Measurements from ENCODE around the gene MYOCD. TPM values are rescaled to one million over a fixed set of nuclear protein-coding genes. Genes with fewer than 3 reads are reported as not detected.

MYOCD gene
- total and polyA plus RNA-seq, 8 donors, result 1.4 to 61.4 (median 14.0) TPM

DNA sequence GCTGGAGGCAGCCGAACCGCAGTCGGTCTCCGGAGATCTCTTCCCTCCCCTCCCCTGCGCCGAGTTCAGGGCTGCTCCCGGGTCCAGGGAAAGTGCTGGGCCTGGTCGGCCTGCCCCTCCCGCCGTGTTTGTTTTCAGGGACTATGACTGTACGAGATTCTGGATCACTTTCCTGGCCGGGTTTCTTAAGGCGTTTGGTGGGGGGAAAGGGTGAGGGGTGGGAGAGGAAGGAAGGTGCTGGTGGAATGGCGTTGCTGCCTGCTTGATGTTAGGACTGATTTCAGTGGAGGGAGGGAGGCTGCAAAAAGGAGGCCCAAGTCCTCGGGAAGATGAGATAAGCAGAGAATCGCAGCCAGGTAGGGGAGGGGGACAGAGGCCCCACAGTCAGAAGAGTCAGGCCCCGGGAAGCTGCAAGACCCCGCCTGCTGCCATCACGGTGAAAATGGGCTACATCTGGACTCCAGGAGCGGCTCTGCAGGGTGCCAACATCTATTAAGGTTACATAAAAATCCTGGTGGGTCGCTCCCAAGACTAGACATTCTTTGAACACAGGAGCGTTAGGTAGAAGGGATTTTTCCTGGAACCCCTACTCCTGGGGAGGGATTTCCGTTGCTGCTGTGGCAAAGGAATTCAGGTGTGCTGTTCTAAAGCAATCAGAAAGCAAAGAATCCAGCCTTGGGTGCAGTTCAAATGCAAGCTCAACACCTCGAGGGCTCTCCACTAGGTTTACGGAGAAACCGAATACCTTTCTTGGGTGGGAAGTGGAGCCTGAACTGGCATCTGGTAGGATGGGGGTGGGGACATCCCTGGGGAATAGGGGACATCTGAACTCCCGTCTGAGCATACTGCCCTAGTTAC lies 124.8 kb downstream of the MYOCD start:
- peak; percentile 11 to 27 for DNase-seq
- Histone ChIP-seq H3K4me3 (peak overlapping the region; percentile 71 to 92 (median 84)), H3K27ac (peak overlapping the region in 4 of 5 donors; percentile 72 to 85 (median 80)), H3K36me3 (no peaks in the 10 kb centered on the region), H3K9me3 (no peaks in the 10 kb centered on the region), H3K27me3 (peaks cover 0 to 36% (median 0%) of the 10 kb centered on the region in 3 donors), H3K4me1 (peaks cover 0 to 22% (median 17%) of the 10 kb centered on the region in 4 donors)
- TF ChIP-seq POLR2A (IDR thresholded peaks at IDR 0.05) (no peak), POLR2AphosphoS5 (IDR thresholded peaks at IDR 0.05) (no peak), EP300 (IDR thresholded peaks at IDR 0.05) (no peak)
- TF ChIP-seq, protein P1, sequence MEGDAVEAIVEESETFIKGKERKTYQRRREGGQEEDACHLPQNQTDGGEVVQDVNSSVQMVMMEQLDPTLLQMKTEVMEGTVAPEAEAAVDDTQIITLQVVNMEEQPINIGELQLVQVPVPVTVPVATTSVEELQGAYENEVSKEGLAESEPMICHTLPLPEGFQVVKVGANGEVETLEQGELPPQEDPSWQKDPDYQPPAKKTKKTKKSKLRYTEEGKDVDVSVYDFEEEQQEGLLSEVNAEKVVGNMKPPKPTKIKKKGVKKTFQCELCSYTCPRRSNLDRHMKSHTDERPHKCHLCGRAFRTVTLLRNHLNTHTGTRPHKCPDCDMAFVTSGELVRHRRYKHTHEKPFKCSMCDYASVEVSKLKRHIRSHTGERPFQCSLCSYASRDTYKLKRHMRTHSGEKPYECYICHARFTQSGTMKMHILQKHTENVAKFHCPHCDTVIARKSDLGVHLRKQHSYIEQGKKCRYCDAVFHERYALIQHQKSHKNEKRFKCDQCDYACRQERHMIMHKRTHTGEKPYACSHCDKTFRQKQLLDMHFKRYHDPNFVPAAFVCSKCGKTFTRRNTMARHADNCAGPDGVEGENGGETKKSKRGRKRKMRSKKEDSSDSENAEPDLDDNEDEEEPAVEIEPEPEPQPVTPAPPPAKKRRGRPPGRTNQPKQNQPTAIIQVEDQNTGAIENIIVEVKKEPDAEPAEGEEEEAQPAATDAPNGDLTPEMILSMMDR (IDR thresholded peaks at IDR 0.05), result no peak
- 18 to 22% (median 19%) methylated on average over 27 of the region's 27 CpGs for WGBS, 5 donors
- intact Hi-C loops (cut with DNase I; ENCODE audit: low total_unique reads), result no loop called here

GRCh38 chr17:12794919-12795532 lies 129.3 kb downstream of the MYOCD start:
- intact Hi-C loops (cut with DNase I; ENCODE audit: low total_unique reads), result no loop called here
- WGBS, 5 donors, result 61 to 75% (median 71%) methylated on average over 3 to 6 of the region's 6 CpGs
- TF ChIP-seq EP300 (IDR thresholded peaks at IDR 0.05) (no peak), POLR2AphosphoS5 (IDR thresholded peaks at IDR 0.05) (no peak)
- DNase-seq, result no peak
- Histone ChIP-seq H3K9me3 (peaks cover 0 to 5% (median 0%) of the 10 kb centered on the region in 4 donors), H3K36me3 (no peaks in the 10 kb centered on the region), H3K27ac (no peak overlapping the region), H3K27me3 (peaks cover 0 to 9% (median 0%) of the 10 kb centered on the region in 3 donors), H3K4me1 (peaks cover 0 to 12% (median 11%) of the 10 kb centered on the region in 4 donors), H3K4me3 (no peak overlapping the region)

DNA sequence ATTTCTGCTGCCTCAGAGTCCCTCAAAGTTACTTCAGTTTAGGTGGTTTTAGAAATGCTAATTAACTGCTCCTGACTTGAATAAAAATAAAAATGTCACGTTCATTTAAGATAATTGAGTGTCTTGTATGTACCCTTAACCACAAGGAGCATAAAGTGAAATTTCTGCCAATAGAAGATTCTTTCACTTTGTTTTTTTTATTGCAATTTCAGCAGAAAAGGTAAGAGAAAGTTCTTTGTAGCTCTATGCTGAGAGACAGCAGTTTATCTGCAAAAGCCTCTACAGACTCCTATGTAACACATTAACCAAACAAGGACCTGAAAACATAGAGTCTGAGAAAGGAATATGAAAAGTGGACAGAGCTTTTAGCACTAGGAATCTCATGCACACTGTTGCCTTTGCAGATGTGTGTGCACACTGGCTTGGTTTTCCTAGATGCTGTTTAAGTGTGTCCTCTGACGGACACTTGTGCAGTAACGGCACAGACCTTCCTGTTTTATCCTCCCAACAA lies 135.2 kb downstream of the MYOCD start:
- no peak for DNase-seq
- TF ChIP-seq POLR2A (IDR thresholded peaks at IDR 0.05) (no peak), EP300 (IDR thresholded peaks at IDR 0.05) (no peak), POLR2AphosphoS5 (IDR thresholded peaks at IDR 0.05) (no peak)
- TF ChIP-seq, protein P1 (IDR thresholded peaks at IDR 0.05), result no peak
- Histone ChIP-seq H3K4me1 (no peaks in the 10 kb centered on the region), H3K4me3 (no peak overlapping the region), H3K9me3 (peaks cover 0 to 5% (median 0%) of the 10 kb centered on the region in 4 donors), H3K36me3 (no peaks in the 10 kb centered on the region), H3K27me3 (no peaks in the 10 kb centered on the region), H3K27ac (no peak overlapping the region)
- WGBS, 5 donors, result 59 to 71% (median 62%) methylated on average over 3 of the region's 3 CpGs
- intact Hi-C loops (cut with DNase I; ENCODE audit: low total_unique reads), result no loop called here

DNA sequence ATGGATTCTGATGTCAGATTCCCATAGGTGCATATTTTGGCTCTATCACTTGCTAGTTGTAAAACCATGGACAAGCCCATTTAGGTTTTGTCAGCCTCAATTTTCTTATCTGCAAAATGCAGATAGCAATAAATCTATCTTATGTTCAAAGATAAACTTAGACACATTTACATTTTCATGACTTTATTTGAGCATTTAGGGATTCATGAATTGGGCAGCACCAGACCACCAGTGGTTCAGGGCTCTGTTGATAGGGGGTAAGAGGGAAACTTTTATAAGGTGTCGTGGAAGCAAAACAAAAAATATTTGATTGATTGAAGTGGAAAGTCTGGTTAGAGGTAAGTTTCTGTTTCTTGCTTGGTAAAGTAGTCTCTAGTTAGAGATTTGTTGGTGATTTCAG lies 140.9 kb downstream of the MYOCD start:
- Histone ChIP-seq H3K4me1 (no peaks in the 10 kb centered on the region), H3K9me3 (peaks cover 0 to 24% (median 14%) of the 10 kb centered on the region in 4 donors), H3K36me3 (no peaks in the 10 kb centered on the region), H3K27me3 (no peaks in the 10 kb centered on the region), H3K4me3 (no peak overlapping the region), H3K27ac (no peak overlapping the region)
- 87 to 97% (median 94%) methylated on average over 1 of the region's 1 CpG for WGBS, 5 donors
- no peak for DNase-seq
- TF ChIP-seq POLR2AphosphoS5 (IDR thresholded peaks at IDR 0.05) (no peak), POLR2A (IDR thresholded peaks at IDR 0.05) (no peak), EP300 (IDR thresholded peaks at IDR 0.05) (no peak)
- TF ChIP-seq, protein P1 (IDR thresholded peaks at IDR 0.05), result no peak
- intact Hi-C loops (cut with DNase I; ENCODE audit: low total_unique reads), result no loop called here

Data from stomach (tissue), 9 donors.